Heart left ventricle (tissue), 13 donors: ENCODE results near the gene PTP4A1.

Experiments used
- CTCF ChIP-seq, 12 donors: fragments of 200-600 bp; sonication (generic) in 4 of 12; IDR thresholded peaks; one replicate each; pipeline versions ENCODE4 v1.5.0 to v1.8.0; 2018 to 2022; ENCODE audit warnings: antibody characterized with exemption in 12 of 12, mild to moderate bottlenecking in 5 of 12
- POLR2A ChIP-seq, 2 donors: fragments of 450-650 bp; IDR thresholded peaks; one replicate each; pipeline ENCODE4 v1.6.1; 2017; ENCODE audit warnings: antibody characterized with exemption in 2 of 2, mild to moderate bottlenecking in 2 of 2, moderate library complexity in 2 of 2
- donor health status: ischemic (EF 13 %, LVEDD 7.1; RV severe dilation, severe dysfunction).
- donor health status: DM: no; HTN: yes; CAD: no.
- donor health status: DM: no; HTN: no; CAD: no.
- donor health status: ischemic (EF 25% LVEDD 6.9; RV normal size, moderate dysfunction).
- donor health status: ischemic (EF 25% LVEDD 5.7; RV mildly dilated, moderate dysfunction).
- donor health status: ischemic (EF 35%, LVEDD 5.7; RV mildly dilated, moderate dysfunction).
- donor health status: nonischemic (EF 11% LVEDD 7.7; RV severe dilation, severe dysfunction).
- donor health status: DM: yes; HTN: yes; CAD: no.
- donor health status: PGD.
- donor health status: ischemic (EF 29% LVEDD 5.4; RV normal size, mild dysfunction).
- donor health status: nonischemic (EF 23%, LVEDD 6.1; RV moderate dilation, normal function).

- no peak for TF ChIP-seq CTCF (IDR thresholded peaks at IDR 0.05)
- no peak for TF ChIP-seq POLR2A (IDR thresholded peaks at IDR 0.05)
These were observed 18.4 kb upstream of the PTP4A1 start for GRCh38 chr6:63553900-63554299.
